Stimulated activated CD4-positive, alpha-beta T cell treated with anti-CD3 and anti-CD28 coated beads, Interleukin-2, amount 100 ng/mL, for 4 hours (primary cell): Measurements from ENCODE around the gene CD52.
"Not testable (repeated sequence)": the region's sequence is repeated elsewhere in the genome, so short reads cannot be mapped to it uniquely, and the experiment has no call there.

ENCODE experiments used
- DNase-seq: peaks from one replicate; pipeline ENCODE4 v3.0.0-alpha.2; 2020; ENCODE audit warnings: low read depth

The CD52 gene

DNA sequence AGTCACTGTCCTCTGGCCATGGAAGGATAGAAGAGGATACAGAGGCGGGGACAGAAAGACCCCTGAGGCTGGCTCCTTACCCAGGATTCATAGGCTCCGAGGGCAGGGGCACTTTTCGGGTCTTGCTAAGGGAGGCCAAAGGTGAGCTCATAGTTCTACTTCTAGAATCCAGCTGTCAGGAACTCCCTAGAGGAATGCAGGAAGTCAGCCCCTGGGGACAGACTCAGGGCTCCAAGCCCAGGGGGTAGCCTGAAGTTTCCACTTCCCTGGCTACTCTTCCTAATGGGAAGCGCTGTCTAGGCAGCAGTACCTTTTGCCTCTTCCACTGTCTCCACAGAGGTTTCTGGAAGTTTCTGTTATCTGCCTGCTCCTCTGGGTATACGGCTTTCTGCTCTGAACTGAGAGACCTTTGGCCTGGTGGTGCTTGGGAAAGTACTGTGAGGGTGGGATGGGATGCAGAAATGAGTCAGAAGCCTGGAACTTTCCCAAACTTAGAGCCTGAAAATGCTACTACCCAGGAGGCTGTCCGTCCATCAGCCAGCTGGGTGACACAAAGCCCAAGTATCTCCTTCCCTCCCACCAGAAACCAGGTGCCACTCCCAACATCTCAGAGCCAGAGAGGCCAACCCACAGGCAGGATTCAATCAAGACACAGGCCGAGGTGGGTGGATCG, 14.9 kb upstream of the CD52 start:
- DNase-seq, result no peak

DNA sequence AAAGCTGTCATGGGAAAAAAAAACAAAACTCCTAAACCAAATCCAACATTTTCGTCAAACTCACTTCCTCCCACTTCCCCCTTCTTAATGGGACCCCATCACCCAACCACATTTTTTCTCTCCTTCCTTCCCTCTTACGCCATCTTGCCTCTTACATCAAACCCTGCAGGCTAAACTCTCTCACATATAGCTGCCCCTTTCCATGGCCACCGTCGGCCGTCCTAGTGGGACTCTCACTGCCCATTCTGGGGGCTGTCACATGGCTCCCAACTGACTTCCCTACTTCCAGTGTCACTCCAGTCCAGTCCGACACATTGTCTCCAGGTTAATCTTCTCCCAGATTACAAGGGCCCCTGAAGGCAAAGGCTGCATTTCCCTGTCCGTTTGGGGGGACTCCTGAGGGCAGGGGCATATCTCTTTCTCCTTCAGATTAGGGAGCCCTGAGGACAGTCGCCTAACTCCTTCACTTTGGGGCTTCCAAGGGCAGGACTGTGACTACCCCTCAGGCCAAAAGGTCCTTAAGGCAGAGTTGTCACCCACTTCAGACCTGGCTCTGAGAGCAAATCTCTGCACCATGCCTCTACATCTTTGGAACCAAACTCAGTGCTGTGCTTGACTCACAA, 12.0 kb upstream of the CD52 start:
- no peak for DNase-seq

DNA sequence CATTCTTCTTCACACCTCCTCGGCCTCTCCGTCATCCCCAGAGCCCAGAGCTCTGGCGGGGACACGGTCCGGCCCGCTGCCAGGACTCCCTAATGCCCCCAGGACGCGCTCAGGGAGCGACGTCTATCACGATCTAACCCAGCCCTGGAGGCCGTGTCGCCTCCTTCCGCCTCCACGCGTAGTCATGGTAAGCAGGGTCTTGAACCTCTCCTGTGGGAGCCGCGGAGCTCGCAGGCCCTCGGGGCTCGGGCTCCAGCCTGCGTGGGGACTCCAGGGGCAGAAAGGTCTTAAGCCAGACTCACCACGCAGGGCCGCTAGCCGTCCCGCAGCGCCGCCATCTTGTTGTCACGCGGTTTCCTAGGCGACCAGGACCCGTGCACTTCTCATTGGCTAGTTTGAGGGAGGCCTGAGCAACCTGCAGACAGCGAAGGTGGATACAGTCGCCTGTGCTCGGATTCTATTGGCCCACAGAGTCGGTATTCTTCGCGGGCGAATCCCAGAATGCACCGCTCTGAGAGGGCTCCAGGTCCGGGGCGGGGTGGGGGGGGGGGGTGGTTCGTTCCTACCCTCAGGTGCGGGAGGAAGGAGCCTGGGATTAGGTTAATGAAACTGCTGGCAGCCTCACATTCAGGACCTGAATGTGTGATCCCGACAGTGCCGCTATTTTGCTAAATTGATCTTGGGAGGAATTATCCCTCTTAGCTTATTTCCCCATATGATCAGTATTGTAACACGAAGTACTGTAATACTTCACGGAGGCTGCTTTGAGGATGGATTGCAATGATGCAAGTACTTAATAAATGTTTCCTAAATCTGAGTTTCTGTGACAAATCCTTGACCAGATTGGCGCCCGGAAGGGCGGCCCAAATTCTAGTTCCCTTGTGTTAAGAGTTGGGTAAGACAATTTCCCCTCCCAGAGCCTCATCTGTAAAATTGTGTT, 11.2 kb upstream of the CD52 start, which contains the start of gene UBXN11:
UBXN11 (minus strand) TSS at position 347 of the 940 bp plus-strand sequence. CDS start 3,753 bp downstream, outside the sequence.
- peak; percentile 88 for DNase-seq

DNA sequence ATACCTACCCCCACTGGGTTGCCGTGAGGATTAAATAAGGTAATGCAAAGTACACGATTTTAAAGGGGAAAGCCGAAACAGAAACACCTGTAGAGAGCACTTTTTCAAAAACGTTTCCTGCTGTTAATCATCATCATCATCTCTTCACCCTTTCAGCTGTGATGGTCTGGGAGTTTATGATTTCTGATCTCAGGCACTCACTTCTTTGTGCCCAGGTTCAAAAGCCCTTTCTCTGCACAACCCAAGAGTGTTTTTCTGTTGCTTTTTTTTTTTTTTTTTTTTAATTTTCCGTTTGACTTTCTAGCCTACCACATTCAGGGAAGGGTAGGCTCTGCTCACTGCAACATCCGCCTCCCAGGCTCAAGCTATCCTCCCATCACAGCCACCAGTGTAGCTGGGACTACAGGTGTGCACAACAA, 10.4 kb upstream of the CD52 start:
- DNase-seq, result no peak

DNA sequence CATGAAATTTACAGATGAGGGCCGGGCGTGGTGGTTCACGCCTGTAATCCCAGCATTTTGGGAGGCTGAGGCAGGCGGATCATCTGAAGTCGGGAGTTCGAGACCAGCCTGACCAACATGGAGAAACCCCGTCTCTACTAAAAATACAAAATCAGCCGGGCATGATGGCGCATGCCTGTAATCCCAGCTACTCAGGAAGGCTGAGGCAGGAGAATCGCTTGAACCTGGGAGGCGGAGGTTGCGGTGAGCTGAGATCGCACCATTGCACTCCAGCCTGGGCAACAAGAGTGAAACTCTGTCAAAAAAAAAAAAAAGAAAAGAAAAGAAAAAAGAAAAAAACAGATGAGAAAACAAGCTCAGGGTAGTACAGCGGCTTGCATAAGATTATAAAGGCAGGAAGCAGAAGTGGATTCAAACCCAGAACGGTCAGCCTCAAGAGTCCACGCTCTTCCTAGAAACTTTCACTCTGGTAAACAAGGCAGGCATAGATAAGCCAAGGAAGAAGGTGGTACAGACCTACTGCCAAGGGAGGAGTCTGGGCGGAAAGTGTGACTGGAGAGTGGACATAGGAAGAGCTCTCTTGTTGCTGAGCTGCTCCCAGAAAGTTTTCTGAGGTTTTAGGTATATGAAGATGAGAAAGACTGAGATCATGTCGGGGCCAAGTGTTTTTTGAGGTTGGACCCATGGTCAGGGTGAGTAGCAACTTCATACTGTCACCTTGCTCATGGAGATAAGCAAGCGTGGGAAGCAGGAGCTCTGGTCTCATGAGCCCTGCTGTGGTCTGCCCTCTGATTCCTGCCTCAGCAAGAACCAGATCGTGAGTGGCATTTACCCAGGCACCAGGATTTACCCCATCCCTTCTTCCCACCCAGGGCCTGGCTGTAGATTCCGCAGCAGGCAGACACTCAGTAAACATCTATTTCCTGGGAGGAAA, 9.5 kb upstream of the CD52 start:
- not testable (repeated sequence) for DNase-seq

DNA sequence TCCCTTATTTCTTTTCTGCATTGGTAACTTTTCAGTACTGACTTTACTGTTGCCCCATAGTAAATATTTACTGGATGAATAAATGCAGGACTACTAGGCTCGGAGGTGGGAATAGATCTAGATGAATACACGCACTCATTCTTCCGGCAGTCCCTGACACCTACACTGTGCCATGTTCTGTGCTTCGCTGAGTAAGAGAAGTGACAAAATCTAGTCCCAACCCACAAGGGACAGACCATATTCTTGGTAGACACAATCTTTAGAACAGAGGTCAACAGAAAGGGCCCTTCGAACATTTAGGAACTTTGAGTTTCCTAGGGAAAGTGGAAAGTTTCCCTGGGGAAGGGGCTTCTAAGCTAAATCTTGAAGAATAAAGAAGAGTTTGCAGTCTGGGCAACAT, 3.3 kb upstream of the CD52 start:
- no peak for DNase-seq

DNA sequence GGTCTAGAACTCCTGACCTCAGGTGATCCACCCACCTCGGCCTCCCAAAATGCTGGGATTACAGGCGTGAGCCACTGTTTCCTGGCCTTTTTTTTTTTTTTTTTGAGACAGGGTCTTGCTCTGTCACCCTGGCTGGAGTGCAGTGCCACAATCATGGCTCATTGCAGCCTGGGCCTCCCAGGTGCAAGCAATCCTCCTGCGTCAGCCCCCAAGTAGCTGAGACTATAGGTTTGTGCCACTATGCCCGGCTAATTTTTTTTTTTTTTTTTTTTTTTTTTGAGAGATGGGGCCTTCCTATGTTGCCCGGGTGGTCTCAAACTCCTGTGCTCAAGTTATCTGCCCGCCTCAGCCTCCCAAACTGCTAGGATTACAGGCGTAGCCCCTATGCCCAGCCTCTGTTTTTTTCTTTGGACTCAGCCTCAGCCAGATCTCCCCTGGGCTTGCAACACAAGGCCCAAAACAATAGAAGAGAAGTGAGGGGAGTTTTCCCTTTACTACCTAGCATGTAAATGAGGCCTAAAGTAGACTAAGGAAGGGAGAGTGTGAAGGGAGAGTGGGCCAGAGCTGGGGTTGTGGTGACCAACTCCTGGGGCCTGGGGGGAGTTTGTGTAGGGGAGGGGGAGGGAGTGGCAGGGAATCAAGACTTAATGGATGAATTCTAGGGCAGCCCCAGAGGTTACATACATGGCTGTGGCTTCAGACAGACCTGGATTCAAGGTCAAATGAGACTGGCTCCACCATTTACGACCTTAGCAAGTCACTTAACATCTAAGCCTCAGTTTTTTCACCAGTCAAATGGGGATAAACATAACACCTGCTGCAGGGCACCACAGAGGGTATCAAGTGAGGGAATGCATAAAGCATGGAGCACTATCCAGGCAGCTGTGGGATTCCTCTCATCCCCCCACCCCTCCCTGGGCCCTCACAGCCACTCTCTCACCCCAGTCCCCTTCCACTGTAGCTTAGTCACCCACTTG, 1.6 kb upstream of the CD52 start:
- DNase-seq, result no peak

DNA sequence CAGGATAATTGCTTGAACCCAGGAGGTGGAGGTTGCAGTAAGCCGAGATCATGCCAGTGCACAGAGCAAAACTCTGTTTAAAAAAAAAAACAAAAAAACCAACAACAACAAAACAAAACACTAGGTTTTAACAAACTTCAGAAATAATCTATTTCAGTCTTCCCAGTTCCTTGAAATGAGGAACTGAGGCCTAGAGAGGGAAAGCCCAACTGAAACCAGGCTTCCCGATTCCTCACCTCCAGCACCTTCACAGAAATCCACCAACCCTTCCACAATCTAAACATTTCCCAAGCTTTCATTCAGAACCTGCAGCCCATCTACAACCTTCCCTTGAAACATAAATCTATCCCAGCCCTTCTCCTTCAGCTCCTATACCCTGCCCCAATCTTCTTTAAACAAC, 612 bp upstream of the CD52 start:
- DNase-seq, result no peak

DNA sequence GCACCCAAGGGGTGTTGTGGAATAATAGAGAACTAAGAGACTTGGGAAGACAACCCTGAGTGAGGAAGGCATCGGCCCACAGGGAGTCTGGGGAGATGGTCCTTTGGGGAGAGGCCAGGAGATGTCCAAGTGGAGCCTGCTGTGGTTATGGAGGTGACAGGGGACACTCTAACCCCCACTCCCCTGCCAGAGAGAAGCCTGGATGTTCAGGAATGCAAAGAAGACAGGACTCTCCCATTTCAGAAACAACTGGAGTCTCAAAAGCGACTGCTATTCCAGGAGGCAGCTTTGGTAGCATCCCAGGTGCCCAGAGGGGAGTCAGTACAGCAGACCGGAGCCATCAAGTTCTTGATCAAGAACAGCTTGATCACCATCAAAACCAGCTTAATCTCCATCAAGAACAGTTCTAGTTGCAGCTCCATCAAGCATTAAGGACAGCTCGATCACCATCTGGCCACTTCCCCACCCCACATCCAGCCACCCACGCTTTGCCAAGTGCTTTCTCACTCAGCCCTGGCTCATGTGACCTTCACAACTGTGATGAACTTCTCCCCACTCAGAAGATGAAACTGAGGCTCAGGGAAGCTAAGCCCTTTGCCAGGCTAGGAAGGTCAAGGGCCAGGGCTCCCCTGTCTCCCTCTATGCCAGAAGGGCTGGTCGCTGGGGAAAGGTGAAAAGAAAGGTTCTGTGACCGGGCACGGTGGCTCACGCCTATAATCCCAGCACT, 743 bp downstream of the CD52 start:
- no peak for DNase-seq

DNA sequence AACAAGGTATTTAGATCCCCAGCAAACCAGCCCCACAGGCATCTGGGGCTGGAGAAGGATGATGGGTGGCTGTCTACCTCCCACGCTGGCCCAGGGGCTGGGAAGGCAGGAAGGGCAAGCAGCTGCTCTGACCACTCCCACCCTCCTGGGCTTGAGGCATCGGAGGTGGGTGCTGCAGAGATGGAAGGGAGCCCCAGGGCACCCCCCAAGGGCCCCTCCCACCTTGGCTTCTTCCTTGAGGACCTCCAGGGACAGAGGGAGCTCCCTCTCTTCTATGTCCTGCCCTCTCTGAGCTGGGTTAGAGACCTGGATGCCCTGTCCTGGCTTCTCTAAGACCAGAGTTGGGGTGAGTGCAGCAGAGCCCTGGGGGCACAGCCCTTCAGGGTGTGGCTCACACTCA, 3.1 kb downstream of the CD52 start:
- no peak for DNase-seq

DNA sequence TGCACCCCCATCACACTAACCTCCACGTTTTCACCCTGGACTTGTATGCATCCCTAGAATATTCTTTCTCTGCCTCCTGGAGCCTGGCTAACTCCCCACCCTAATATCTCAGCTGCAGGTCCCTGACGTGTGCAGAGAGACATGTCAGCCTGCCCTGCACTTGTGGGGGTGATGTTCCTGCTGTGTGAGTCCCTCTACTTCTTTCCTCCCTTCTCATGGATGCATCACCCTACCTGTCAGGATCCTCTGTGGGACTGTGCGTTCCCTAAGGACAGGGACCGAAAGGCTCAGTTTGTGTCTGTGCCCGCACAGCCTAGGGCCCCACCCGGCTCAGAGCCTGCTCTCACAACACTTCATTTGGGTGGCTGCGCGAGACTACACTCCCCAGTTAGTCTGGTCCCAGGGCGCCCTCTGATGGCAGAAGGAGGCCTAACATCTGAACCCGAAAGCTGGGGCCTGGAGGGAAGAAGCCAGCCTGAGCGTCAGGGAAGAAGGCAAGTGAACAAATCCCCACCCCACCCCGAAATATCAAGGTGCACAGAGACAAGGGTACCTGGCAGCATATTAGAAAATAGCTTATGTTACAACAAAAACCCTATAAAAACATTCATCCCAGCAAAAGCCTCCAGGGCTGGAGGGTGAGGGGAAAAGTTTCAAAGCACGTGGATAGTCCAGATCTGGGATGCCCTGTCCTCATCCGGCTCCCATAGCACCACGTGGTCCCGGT, 3.7 kb downstream of the CD52 start:
- DNase-seq, result peak; percentile 91

DNA sequence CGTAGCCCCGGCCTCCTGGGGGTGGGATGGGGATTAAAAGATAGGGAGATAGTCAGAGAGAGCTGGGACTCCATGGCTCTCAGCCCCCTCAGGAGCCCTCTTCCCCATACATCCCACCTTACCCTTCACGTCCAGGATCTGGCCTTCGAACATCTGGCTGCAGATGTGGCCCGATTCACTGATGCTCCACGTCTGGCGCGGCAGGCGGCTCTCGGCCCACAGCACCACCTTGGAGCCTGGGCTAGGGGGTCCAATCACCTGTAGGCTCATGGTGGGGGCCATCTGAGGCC, 4.2 kb downstream of the CD52 start:
- no peak for DNase-seq

DNA sequence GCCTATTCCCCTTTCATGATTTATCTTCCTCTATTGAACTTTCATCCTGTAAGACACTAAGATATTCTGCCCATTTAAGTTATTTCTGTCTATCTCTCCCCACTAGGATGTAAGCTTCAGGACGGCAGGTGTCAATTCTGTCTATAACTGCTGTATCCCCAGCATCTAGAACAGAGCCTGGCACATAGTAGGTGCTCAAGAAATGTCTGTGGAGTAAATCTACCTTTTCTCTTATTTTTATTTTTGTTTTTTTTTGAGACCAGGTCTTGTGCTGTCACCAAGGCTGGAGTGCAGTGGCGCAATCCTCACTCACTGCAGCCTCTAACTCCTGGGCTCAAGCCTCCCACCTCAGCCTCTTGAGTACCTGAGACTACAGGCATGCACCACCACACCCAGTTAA, 5.6 kb downstream of the CD52 start:
- no peak for DNase-seq

DNA sequence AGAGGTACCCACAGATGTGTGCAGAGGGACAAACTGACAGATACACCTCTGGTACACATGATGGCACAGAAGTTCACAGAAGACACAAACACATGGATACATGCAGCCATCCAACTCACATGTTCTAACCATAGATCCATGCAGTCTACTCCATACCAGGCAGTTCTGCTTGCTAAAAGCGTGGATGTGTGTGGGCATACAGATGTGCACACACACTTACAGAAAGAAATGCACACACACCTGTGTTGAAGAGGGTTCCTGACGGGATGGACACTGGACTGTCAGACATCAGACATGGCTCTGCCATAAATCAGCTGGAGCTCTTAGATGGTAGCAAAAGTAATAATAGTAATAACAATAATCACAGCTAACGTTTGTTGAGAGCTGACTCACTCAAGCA, 6.8 kb downstream of the CD52 start:
- no peak for DNase-seq

DNA sequence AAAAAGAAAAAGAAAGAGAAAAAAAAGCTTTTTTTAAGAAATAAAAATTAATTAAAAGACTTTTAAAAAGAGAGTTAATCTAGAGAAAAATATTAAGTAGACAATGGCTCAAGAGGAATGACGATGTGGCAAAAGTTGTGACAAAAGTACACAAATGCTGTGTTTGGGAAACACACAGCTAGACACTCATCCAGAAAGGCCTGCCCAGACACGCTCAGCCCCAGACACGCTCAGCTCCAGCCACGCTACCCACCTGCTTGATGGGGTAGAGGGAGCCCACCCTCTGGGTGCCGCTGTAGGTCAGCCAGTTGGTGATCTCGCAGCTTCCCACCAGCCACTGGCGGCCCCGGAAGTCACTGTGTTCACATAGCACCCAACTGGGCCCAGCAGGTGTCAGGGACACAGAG, 10.2 kb downstream of the CD52 start:
- DNase-seq, result no peak

DNA sequence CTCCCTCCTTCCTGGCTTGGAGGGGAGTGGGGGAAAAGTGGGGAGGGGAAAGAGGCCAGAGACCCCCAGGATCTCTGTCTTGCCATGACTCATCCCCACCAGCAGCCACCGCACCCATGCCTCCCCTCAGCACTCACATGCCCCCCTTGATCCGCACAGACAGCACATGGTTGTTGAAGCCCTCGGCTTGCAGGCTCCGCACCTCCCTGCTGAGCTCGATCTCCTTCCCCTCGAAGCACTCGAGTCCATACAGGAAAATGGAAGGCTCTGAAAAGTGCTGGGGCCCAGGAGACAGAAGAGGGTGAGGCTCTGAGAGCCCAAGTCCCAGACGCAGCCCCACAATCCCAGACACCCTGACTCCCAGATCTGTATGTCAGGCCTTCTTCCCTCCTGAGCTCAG, 10.8 kb downstream of the CD52 start:
- no peak for DNase-seq

DNA sequence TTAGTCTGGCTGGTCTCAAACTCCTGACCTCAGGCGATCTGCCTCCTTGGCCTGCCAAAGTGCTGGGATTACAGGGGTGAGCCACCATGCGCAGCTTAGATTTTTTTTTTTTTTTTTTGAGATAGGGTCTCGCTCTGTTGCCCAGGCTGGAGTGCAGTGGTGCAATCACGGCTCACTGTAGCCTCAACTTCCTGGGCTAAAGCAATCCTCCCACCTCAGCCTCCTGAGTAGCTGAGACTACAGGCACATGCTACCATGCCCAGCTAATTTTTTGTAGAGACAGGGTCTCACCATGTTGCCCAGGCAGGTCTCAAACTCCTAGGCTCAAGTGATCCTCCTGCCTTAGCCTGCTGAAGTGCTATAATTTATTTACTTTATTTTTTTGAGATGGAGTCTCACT, 11.6 kb downstream of the CD52 start:
- not testable (repeated sequence) for DNase-seq

DNA sequence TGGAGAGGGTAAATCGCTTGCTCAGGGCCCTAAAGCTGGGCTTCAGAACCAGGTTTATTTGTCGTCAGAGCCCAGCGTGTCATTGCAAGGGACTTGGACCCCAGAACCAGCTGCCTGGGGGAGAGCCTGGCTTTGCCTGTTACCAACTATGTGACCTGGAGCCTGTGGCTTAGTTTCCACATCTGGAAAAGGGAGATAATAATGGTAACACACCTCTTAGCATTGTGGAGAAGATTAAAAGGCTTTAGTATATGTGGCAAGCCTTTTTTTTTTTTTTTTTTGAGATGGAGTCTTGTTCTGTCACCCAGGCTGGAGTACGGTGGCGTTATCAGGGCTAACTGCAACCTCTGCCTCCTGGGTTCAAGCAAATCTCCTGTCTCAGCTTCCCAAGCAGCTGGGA, 12.5 kb downstream of the CD52 start:
- no peak for DNase-seq

DNA sequence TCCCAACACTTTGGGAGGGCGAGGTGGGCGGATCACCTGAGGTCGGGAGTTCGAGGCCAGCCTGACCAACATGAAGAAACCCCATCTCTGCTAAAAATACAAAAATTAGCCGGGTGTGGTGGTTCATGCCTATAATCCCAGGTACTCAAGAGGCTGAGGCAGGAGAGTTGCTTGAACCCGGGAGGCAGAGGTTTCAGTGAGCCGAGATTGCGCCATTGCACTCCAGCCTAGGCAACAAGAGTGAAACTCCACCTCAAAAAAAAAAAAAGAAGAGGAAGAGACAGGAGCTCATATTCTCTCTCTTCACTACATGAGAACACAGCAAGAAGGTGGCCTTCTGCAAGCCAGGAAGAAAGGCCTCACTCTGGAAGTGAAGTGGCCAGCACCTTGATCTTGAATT, 15.6 kb downstream of the CD52 start:
- DNase-seq, result not testable (repeated sequence)
